ENCODE data around the gene MACROD2. TPM values are rescaled to one million over a fixed set of nuclear protein-coding genes. Genes with fewer than 3 reads are reported as not detected.

Gene MACROD2
- total and polyA plus RNA-seq, 9 donors, result 3.7 to 25.5 (median 7.8) TPM

DNA sequence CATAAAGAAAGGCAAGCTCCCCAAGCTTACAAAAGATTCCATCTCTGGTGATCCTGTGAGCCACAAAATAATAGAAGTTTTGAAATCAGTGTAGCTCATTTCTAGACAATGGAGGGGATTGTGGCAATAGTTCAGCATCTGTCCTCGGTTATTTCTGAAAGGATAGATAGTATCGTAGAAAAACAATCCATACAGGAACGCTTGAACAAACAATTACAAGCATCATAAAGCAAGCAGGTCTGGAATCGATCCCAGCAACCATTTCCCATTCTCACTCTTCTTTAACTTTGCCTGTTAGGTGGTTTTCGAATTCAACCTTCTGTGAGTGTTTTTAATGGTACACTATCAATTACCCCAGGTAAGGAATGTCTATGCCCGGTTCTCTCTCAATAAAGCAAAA is 1646.8 kb downstream of the MACROD2 start:
- intact Hi-C loops (cut with DNase I), result no loop called here
- no peaks in the 10 kb centered on the region for H3K9me3 ChIP-seq
- H3K27me3 ChIP-seq, result no peaks in the 10 kb centered on the region
- TF ChIP-seq EP300 (IDR thresholded peaks at IDR 0.05), result no peak
- TF ChIP-seq, protein P1, sequence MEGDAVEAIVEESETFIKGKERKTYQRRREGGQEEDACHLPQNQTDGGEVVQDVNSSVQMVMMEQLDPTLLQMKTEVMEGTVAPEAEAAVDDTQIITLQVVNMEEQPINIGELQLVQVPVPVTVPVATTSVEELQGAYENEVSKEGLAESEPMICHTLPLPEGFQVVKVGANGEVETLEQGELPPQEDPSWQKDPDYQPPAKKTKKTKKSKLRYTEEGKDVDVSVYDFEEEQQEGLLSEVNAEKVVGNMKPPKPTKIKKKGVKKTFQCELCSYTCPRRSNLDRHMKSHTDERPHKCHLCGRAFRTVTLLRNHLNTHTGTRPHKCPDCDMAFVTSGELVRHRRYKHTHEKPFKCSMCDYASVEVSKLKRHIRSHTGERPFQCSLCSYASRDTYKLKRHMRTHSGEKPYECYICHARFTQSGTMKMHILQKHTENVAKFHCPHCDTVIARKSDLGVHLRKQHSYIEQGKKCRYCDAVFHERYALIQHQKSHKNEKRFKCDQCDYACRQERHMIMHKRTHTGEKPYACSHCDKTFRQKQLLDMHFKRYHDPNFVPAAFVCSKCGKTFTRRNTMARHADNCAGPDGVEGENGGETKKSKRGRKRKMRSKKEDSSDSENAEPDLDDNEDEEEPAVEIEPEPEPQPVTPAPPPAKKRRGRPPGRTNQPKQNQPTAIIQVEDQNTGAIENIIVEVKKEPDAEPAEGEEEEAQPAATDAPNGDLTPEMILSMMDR (IDR thresholded peaks at IDR 0.05), result no peak
- no peak for TF ChIP-seq POLR2A (IDR thresholded peaks at IDR 0.05)
- WGBS, 3 donors, result 81 to 89% (median 85%) methylated on average over 6 of the region's 6 CpGs
- H3K4me3 ChIP-seq, result no peak overlapping the region
- no peak overlapping the region for H3K27ac ChIP-seq
- H3K36me3 ChIP-seq, result no peaks in the 10 kb centered on the region
- no peaks in the 10 kb centered on the region for H3K4me1 ChIP-seq (ENCODE audit: insufficient read depth)
- DNase-seq, result no peak

DNA sequence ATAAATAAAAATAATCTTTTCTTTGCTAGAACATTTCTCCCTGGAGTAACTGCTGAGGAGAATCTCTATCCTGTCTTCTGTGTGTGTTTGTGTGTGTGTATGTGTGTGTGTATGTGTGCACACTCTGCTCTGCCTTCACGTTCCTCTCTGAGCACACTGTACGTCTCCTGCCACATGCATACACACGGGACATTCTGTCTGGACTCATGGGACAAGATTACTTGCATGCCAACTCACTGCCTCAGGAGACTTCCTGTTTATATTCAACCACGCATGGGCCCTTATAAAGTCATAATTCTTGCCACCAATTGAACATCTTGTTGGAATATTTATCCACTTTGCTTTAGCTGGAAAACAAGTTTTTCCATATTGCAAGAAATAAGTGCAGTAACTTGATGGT is 1647.4 kb downstream of the MACROD2 start:
- 46 to 61% (median 60%) methylated on average over 4 of the region's 4 CpGs for WGBS, 3 donors
- intact Hi-C loops (cut with DNase I), result no loop called here
- Histone ChIP-seq H3K27me3 (no peaks in the 10 kb centered on the region), H3K27ac (no peak overlapping the region), H3K4me1 (ENCODE audit: insufficient read depth) (no peaks in the 10 kb centered on the region), H3K4me3 (no peak overlapping the region), H3K9me3 (no peaks in the 10 kb centered on the region), H3K36me3 (no peaks in the 10 kb centered on the region)
- no peak for DNase-seq
- no peak for TF ChIP-seq EP300 (IDR thresholded peaks at IDR 0.05)
- TF ChIP-seq, protein P1 (IDR thresholded peaks at IDR 0.05), result no peak

DNA sequence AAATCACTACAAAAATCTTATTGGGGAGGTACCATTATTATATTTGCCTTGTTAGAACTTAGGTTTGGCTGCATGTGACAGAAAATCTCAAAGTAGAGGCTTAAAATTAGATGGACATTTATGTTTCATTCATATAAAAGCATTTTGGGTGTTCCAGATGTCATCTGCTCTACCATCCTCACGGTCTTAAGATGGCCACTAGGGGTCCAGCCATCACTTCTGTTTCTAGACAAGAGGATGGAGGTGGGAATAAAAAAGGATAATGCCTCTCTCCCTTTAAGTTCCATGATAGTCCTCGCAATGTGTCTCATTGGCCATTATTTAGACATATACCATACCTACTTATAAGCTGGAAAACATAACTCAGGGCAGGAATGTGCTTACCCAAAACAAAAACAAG is 1648.4 kb downstream of the MACROD2 start:
- intact Hi-C loops (cut with DNase I), result no loop called here

DNA sequence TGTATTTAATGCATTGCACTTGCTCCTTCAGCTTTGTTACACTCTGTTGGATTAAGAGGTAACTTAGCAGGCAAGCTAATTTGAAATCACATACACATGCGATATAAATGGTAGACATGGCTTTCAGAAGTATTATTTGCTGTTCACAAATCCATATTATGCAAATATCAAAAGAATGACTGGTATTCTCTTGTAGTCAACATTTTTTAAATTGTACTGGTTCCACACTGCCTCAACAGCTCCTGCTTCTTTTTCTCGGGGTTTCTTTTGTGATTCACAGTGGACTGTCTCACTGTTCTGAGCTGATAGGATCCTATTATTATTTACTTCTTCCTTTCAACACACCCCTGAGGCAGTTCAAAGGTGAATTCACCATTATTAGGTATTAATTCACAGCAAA is 1650.5 kb downstream of the MACROD2 start:
- Histone ChIP-seq H3K27me3 (no peaks in the 10 kb centered on the region), H3K9me3 (no peaks in the 10 kb centered on the region), H3K4me3 (no peak overlapping the region), H3K4me1 (ENCODE audit: insufficient read depth) (no peaks in the 10 kb centered on the region), H3K27ac (no peak overlapping the region), H3K36me3 (no peaks in the 10 kb centered on the region)
- intact Hi-C loops (cut with DNase I), result no loop called here
- no peak for DNase-seq
- TF ChIP-seq POLR2A (IDR thresholded peaks at IDR 0.05) (no peak), EP300 (IDR thresholded peaks at IDR 0.05) (no peak)
- TF ChIP-seq, protein P1 (IDR thresholded peaks at IDR 0.05), result no peak
- WGBS, 3 donors, result 54 to 71% (median 62%) methylated on average over 2 of the region's 2 CpGs

More for the DNA sequence above, 1648.4 kb downstream of the MACROD2 start:
- Histone ChIP-seq H3K4me3 (no peak overlapping the region), H3K4me1 (ENCODE audit: insufficient read depth) (no peaks in the 10 kb centered on the region), H3K27ac (no peak overlapping the region), H3K27me3 (no peaks in the 10 kb centered on the region), H3K36me3 (no peaks in the 10 kb centered on the region), H3K9me3 (no peaks in the 10 kb centered on the region)
- no peak for DNase-seq
- TF ChIP-seq EP300 (IDR thresholded peaks at IDR 0.05) (no peak), POLR2A (IDR thresholded peaks at IDR 0.05) (no peak)
- TF ChIP-seq, protein P1 (IDR thresholded peaks at IDR 0.05), result no peak
- WGBS, 3 donors, result 84 to 98% (median 87%) methylated on average over 2 of the region's 2 CpGs

All from ovary (tissue), 9 donors.